Stimulated activated CD4-positive, alpha-beta T cell treated with anti-CD3 and anti-CD28 coated beads, TNF-alpha, amount 100 ng/mL, for 24 hours (primary cell): ENCODE results near the gene TAF4B.

Source experiments
- DNase-seq, 3 experiments: peaks; one replicate each; pipeline ENCODE4 v3.0.0-alpha.2; 2020; ENCODE audit warnings: low read depth in 3 of 3

Gene TAF4B

GRCh38 chr18:26383454-26384270 is 157.4 kb downstream of the TAF4B start:
- no peak for DNase-seq

DNA sequence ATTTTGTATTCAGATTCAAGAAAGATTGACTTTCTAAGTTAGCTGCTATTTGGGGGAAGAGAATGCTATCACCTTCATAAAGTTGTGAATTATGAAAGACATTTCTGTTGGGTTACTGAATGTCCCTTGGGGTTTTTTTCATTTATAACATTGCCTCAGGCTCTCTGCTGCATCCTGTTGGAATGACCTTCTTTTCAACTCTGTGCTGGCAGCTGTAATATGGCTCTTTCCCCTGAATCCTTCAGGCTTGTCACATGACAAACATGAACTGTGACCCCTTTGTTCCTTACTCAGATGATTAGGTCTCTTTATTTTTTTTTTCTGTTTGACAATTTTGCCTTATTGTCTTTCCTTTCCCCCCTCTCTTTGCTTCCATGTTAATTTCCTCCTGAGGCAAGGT is 159.8 kb downstream of the TAF4B start:
- no peak for DNase-seq

- DNase-seq = no peak
Observed at GRCh38 chr18:26386441-26386840, 160.2 kb downstream of the TAF4B start.

GRCh38 chr18:26394047-26394654 is 167.9 kb downstream of the TAF4B start:
- DNase-seq = no peak

DNA sequence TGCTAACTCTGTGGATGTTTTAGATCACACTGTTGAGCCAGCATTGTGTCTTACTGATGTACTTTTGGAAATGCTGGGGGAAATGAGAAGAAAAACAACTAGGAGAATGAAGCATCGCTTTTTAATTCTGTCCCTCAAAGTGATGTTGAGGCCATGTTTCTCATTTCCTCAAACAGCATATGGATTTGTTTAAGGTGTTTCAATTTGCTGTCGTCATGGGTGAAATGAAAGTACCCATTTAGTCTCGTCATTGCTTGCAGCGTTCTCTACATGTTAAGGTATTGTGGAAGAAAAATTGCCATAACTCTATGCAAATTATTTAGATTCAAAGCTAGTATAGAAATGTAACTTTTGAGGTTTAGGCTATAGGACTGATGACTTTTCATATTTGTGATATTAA is 170.8 kb downstream of the TAF4B start:
- no peak for DNase-seq

- no peak for DNase-seq
Observed at GRCh38 chr18:26403491-26403890, 177.2 kb downstream of the TAF4B start.

DNA sequence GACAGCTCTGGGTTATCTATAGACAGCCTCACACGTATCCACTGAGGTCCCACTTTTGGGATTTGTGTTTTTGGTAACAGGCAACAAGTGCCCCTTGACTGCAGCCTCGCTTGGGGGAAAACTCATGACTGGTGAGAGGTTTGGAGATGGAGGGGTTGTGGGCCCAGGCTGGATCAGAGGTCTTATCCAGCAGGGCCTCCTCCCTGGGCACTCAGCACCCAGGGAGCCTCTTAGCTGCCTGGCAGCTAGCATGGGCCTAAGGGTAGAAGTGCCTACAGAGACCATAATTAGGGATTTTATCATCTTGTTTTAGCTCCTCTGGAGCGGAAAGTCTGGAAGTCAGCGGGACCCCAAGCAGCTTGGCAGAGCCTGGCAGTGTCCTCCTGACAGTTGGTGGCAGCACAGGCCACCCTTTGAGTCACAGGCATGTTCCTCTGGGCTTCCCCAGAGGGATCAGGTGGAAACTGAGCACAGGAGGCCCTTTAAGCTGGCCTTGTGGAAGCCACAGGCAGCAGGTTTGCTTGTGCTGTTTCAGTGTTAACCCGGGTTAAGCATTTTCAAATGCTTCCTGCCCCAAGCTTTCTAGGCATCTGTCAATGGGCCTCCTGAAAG is 179.1 kb downstream of the TAF4B start:
- DNase-seq = no peak

DNA sequence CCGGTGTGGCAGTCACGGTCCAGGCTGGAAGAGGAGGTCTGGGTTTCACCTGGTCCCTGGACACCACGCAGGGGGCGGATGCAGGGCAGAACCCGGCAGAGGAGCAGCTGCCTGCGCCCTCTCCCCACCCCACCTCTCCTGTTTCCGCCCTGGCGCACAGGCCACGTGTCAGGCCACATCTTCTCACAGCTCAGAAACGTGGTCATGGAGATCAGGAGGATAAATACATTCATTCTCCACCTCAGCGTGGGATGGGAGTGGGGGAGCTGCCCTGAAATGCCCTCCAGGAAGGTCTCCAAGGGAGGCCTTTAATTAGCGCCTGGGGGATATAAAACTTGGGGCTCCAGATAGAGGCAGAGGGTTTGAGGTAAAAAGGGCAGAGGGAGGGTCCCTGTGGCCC is 180.1 kb downstream of the TAF4B start:
- no peak for DNase-seq

DNA sequence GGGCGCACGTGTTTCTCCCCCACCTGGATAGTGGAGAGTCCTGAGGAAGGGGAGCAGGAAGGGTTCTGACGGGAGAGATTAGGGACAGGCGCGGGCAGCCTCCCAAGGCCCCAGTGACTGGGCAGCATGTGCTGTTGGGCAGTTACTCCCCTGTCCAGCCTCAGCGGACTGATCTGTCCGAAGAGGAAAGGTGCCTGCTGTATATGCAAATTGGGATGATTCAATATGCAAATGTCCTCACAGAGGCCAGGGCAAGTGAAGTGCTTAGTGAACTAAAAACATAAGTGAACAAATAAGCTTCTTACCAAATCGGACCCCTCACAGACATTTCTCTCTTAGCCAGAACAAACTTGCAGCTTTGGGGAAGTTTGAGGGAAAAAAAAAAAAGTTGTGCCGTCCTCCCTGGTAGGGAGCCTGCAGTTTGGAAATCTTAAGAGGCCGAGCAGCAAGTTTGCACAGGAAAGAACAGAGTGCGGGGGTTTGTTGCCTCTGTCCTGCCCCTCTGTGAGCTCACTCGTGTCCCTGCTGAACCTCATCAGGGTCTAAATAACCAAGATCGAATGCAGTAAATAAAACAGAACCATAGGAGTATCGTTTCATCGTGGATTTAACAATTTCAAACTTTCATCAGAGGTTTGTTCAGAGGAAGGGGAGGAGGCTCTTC is 180.7 kb downstream of the TAF4B start:
- no peak for DNase-seq

- no peak for DNase-seq
Observed at GRCh38 chr18:26407736-26408601, 181.7 kb downstream of the TAF4B start.

GRCh38 chr18:26409091-26409490 is 182.8 kb downstream of the TAF4B start:
- DNase-seq = no peak

GRCh38 chr18:26414901-26415440 is 188.7 kb downstream of the TAF4B start:
- no peak for DNase-seq

- DNase-seq = no peak
Observed at GRCh38 chr18:26415631-26416030, 189.4 kb downstream of the TAF4B start.

DNA sequence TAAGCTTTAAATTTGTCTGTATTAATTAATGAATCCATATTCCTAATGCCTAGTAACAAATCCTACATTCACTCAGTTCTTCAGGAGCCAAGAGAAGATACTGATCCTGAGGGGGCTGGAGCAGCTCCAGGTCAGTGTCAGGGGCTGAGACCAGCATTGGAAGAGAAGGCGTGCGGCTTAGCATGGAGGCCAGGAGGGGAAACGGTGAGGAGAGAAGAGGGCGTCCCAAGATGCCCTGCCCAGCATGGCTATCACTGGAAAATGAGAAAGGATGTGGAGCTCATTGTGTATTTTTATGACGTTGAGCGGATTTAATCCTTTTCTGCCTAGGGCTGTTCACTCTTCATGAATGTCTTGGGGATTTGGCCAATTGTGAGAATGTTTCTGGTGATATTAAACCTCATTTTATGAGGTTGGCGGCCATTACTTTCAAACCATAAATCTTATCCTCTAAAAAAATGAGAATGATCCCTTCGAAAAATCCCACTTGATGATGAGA is 190.5 kb downstream of the TAF4B start:
- DNase-seq = no peak

DNA sequence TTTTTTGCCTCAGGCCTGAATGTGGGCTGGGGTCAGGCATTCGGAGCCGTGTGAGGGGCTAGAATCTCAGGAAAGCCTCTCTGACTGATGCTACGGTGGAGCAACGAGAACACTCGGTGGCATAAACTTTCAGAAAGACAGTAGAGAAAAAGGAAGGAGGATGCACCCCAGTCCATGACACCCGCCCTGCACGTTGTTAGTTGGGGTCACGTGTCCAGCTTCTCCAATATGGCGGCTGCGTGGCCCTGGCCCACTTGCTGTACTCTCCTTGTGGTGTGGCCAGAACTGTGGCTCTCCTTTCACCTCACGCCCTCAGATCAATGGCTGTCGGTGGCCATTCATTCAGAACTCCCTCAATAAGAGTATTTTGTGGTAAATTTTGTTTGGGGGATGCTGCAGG is 190.9 kb downstream of the TAF4B start:
- DNase-seq = no peak

DNA sequence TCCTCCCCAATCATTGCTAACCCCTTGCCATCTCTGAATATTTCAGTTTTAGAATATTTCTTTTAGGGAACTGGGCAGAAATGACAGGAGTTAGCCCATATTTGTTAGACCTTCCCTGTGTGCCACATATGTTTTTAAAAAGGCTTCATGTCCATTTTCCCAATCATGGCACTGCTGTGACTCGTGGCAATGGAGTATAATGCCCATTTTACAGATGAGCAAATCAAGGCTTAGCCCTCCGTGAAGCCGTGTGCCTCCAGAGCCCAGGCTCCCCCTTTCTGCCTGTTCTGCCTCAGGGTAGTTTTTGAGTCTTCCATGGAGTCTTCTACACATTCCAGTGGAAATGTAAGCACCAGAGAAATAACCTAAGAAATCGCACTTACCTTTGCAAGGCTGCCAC is 192.0 kb downstream of the TAF4B start:
- DNase-seq = no peak

GRCh38 chr18:26419746-26420145 is 193.5 kb downstream of the TAF4B start:
- no peak for DNase-seq

- no peak for DNase-seq
Observed at GRCh38 chr18:26421503-26421902, 195.3 kb downstream of the TAF4B start.

GRCh38 chr18:26421931-26422330 is 195.7 kb downstream of the TAF4B start:
- no peak for DNase-seq

- DNase-seq = no peak
Observed at GRCh38 chr18:26422472-26423162, 196.4 kb downstream of the TAF4B start.
